ENCODE measurements around the gene SESN3. TPM values are rescaled to one million over a fixed set of nuclear protein-coding genes. Genes with fewer than 3 reads are reported as not detected.

The SESN3 gene
- total RNA-seq, 1 experiment from 2014 or later, result 4.9 TPM

DNA sequence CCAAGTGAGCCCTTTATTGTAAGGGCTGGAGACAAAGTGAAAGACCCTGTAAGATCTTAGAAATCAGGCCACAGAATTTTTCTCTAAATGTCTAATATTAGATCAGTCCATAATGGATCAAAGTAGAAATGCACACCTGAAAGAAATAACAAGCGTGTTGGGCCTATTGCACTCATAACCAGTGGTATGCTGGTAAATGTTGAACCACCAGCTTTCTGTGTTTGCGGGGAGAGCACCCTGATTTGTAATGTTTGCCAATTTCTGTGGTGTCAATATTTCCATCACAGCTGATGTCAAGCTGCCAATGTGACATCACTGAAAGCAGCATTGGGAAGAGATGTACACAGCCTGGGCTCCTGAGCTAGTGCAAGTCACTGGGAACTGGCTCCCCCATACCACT, 95.1 kb downstream of the SESN3 start:
- CTCF ChIA-PET, result interaction anchor here (0.7 kb wide), 1 partner anchor 45 kb away, joined by 4 read pairs; no protein-coding TSS in a partner anchor
- Histone ChIP-seq H3K27ac (ENCODE audit: low read depth, low read length, poor library complexity, severe bottlenecking) (no peak overlapping the region), H3K4me3 (ENCODE audit: low read depth, low read length, poor library complexity, severe bottlenecking) (no peak overlapping the region), H3K4me1 (ENCODE audit: insufficient read depth, low read length, poor library complexity, severe bottlenecking) (no peaks in the 10 kb centered on the region), H3K36me3 (ENCODE audit: insufficient read depth, low read length, poor library complexity, severe bottlenecking) (no peaks in the 10 kb centered on the region), H3K27me3 (replicated peaks; ENCODE audit: insufficient read depth, low read depth, low read length, poor library complexity) (no peaks in the 10 kb centered on the region), H3K9me3 (ENCODE audit: low read depth, low read length, poor library complexity, severe bottlenecking) (no peaks in the 10 kb centered on the region)
- no peak for DNase-seq (ENCODE audit: low spot score)
- intact Hi-C loops (cut with micrococcal nuclease; ENCODE audit: unreplicated experiment), result loop anchor here (5.0 kb wide), 1 partner anchor 514 kb away; no protein-coding TSS in a partner anchor
- BruUV-seq (replicated peaks), result no TSS peak
- POLR2A ChIA-PET (ENCODE audit: low non-redundant PET), result no interaction called here
- TF ChIP-seq EZH2 (IDR thresholded peaks at IDR 0.05; ENCODE audit: borderline replicate concordance, low read depth, low read length, poor library complexity, severe bottlenecking) (no peak), CTCF (conservative IDR thresholded peaks at IDR 0.05; ENCODE audit: low read depth, low read length) (no peak)

GRCh38 chr11:95135155-95135554, 95.8 kb downstream of the SESN3 start:
- H3K27ac ChIP-seq (ENCODE audit: low read depth, low read length, poor library complexity, severe bottlenecking), result no peak overlapping the region
- no peaks in the 10 kb centered on the region for H3K36me3 ChIP-seq (ENCODE audit: insufficient read depth, low read length, poor library complexity, severe bottlenecking)
- CTCF ChIA-PET, result no interaction called here
- TF ChIP-seq CTCF (conservative IDR thresholded peaks at IDR 0.05; ENCODE audit: low read depth, low read length), result no peak
- no peak for TF ChIP-seq EZH2 (IDR thresholded peaks at IDR 0.05; ENCODE audit: borderline replicate concordance, low read depth, low read length, poor library complexity, severe bottlenecking)
- no peak for DNase-seq (ENCODE audit: low spot score)
- intact Hi-C loops (cut with micrococcal nuclease; ENCODE audit: unreplicated experiment), result loop anchor here (5.0 kb wide), 1 partner anchor 513 kb away; no protein-coding TSS in a partner anchor
- BruUV-seq (replicated peaks), result no TSS peak
- no peaks in the 10 kb centered on the region for H3K27me3 ChIP-seq (replicated peaks; ENCODE audit: insufficient read depth, low read depth, low read length, poor library complexity)
- no peaks in the 10 kb centered on the region for H3K4me1 ChIP-seq (ENCODE audit: insufficient read depth, low read length, poor library complexity, severe bottlenecking)
- no peak overlapping the region for H3K4me3 ChIP-seq (ENCODE audit: low read depth, low read length, poor library complexity, severe bottlenecking)
- POLR2A ChIA-PET (ENCODE audit: low non-redundant PET), result no interaction called here
- no peaks in the 10 kb centered on the region for H3K9me3 ChIP-seq (ENCODE audit: low read depth, low read length, poor library complexity, severe bottlenecking)

- no peak overlapping the region for H3K4me3 ChIP-seq (ENCODE audit: low read depth, low read length, poor library complexity, severe bottlenecking)
- intact Hi-C loops (cut with micrococcal nuclease; ENCODE audit: unreplicated experiment), result no loop called here
- POLR2A ChIA-PET (ENCODE audit: low non-redundant PET), result no interaction called here
- TF ChIP-seq EZH2 (IDR thresholded peaks at IDR 0.05; ENCODE audit: borderline replicate concordance, low read depth, low read length, poor library complexity, severe bottlenecking) (no peak), CTCF (conservative IDR thresholded peaks at IDR 0.05; ENCODE audit: low read depth, low read length) (no peak)
- H3K9me3 ChIP-seq (ENCODE audit: low read depth, low read length, poor library complexity, severe bottlenecking), result no peaks in the 10 kb centered on the region
- H3K4me1 ChIP-seq (ENCODE audit: insufficient read depth, low read length, poor library complexity, severe bottlenecking), result no peaks in the 10 kb centered on the region
- H3K36me3 ChIP-seq (ENCODE audit: insufficient read depth, low read length, poor library complexity, severe bottlenecking), result no peaks in the 10 kb centered on the region
- no TSS peak for BruUV-seq (replicated peaks)
- no peak overlapping the region for H3K27ac ChIP-seq (ENCODE audit: low read depth, low read length, poor library complexity, severe bottlenecking)
- DNase-seq (ENCODE audit: low spot score), result no peak
- CTCF ChIA-PET, result no interaction called here
- no peaks in the 10 kb centered on the region for H3K27me3 ChIP-seq (replicated peaks; ENCODE audit: insufficient read depth, low read depth, low read length, poor library complexity)
These were observed 96.5 kb downstream of the SESN3 start for GRCh38 chr11:95134491-95134890.

Measured in A673 (cell line).